GM18519 (cell line): ENCODE measurements around the gene CAND1.

Experiments used
- ATAC-seq: cut with Tn5 transposase; IDR thresholded peaks from one replicate; pipeline ENCODE4 v1.9.1; 2021; ENCODE audit warnings: mild to moderate bottlenecking, moderate library complexity; ENCODE audit not compliant: unreplicated experiment, low FRiP score

Gene CAND1

DNA sequence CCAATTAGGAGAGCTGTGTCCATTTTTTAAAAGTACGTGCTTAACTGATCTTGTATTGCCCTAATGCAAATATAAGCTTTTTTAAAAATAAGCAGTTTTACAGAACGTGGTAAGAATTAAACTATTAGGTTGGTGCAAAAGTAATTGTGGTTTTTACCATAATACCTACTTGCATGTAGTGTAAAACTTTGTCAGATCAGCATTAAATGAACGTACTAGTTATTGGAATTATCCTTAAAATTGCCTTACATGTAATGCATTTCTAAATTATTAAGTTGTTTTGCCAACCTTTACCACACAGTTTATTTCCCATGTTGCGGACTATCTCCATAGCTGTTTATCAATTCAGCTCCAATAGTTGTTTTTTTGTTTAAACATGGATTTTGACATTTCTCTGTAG lies 10.9 kb downstream of the CAND1 start:
- ATAC-seq = no peak

DNA sequence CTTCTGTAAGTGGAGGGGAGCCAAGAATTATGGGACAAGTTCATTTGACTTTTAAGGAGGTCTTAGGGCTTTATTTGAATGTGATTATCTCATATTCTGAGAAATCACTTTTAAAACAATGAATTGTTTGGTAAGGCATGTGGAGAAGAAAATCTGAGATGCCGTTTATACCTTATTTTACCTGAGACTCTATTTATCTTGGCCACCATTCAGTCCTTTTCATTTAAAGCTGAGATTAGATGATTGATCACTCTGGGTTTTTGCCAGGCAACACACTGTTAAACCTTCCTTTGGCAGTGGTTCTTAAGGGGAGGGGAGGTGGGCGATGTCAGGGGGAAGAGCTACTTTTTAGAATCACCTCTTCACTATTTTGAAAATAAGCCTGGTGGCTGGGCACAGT lies 11.4 kb downstream of the CAND1 start:
- ATAC-seq = no peak

DNA sequence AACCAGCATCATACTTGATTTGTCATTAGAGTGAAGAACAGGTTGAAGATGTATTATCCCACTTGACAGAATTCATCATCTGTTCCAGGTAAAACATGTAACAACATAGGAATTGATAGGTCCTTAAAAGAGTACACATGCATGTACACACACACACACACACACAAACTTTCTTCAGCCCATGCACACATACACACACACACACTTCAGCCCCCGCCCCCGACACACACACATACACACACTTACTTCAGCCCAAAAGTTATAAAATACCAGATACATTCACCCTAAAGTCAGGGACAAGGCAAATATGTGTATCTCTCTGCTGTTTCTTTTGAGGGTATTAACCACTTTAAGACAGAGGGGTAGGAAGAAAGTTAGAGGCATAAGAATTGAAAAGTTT lies 15.4 kb downstream of the CAND1 start:
- ATAC-seq = no peak

DNA sequence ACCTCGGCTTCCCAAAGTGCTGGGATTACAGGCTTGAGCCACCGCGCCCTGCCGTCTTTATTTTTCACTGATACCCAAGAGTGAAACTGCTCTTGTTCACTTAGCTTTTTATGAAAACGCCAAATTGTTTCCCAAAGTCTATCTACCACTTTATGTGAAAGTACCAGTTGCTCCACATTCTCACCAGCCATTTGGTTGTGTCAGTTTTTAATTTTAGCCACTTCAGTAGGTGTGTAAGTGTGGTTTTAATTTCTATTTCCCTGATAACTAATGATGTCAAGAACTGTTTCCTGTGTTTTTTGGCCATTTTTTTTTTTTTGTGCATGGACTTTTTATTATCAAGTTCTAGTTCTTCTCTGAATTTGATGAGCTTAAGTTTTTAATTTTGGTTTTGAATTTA lies 17.1 kb downstream of the CAND1 start:
- ATAC-seq = no peak

DNA sequence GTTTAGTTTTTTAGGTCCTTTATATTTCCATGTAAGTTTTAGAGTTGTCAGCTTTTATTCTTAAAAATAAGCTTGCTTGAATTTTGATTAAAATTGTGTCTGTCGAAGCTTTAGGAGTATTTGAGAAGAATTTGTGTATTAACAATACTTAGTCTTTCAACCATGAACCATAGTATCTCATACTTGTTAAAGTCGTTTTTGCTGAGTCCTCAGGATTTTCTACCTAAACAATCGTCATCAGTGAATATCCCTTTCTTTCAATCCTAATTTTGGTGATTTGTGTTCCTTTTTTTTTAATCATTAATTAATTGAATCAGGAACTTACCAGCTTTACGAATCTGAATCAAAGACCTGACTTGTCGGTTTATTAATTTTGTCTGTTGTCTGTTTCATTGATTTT lies 18.2 kb downstream of the CAND1 start:
- no peak for ATAC-seq

DNA sequence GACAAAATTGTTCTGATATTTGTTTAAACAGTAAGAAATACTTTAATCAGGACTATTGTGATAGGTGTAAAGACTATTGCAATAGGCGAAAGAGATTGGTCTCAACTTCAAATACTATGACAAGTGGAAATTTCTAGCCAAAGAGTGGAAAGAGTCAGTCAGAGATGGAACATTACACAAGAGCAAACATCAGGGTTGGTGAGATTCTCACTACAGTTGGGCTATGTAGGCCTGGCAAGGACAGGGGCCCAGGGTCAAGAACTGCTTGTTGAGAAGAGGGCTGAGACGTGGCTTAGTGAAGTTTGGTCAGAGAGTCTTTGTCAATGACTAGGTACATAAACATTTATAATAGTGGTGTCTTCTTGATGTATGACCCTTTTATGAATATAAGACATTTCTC lies 19.4 kb downstream of the CAND1 start:
- ATAC-seq = no peak

DNA sequence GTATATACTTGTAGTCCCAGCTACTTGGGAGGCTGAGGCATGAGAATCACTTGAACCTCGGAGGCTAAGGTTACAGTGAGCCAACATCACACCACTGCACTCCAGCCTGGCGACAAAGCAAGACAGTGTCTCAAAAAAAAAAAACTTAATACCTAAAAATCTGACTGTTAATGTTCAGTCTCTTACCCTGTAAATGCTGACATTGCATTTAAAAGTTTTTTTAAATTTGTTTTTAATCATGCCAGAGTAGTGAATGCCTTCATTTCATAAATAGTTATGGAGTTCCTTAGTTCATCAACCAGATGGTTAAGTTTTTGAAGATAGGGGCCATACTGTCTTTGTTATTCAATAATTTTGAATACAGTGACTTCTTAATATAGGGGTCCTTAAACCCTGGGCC lies 21.2 kb downstream of the CAND1 start:
- no peak for ATAC-seq

DNA sequence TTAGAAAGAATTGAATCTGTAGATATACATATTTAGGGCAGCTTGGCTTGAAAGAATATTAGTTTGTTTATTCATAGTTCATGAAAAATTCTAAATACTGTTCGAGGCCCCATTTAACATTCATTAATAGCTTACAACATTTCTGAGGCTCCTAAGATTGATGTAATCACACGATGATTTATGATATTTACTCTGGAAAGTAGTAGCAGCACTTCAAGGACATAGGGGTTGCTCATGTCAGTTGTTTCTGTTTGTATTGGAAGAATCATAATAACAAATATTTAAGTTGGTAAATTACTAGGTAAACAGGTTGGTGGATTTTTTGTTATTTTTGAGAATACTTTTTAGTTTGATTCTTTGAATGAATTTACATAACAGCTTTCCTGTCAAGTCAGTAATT lies 30.4 kb downstream of the CAND1 start:
- ATAC-seq = no peak

DNA sequence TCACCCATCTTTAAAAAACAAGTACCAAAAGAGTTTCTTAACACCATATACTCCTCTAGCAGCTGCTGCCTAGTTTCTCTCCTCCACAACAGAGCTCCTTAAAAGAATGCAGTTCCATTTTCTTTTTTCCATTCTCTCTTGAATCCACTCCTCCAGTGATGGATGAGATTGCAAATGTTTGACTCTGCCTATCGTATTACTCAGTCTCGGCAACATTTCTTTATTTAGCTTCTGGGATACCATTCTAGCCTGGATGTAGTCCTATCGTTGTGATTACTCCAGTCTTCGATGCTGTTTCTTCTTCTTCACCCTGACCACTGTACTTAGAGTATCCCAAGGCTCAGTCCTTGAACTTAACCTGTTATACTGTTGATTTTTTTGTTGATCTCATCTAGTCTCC lies 30.8 kb downstream of the CAND1 start:
- no peak for ATAC-seq

DNA sequence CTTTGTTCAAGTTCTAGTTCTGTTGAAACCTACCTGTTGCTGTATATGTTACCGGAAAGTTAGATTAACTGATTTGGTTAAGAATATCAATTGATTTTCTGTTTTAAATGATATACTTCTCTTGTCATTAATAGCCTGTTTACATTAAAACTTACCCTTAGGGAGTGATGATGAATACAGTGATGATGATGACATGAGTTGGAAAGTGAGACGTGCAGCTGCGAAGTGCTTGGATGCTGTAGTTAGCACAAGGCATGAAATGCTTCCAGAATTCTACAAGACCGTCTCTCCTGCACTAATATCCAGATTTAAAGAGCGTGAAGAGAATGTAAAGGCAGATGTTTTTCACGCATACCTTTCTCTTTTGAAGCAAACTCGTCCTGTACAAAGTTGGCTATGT lies 33.0 kb downstream of the CAND1 start:
- ATAC-seq = no peak

DNA sequence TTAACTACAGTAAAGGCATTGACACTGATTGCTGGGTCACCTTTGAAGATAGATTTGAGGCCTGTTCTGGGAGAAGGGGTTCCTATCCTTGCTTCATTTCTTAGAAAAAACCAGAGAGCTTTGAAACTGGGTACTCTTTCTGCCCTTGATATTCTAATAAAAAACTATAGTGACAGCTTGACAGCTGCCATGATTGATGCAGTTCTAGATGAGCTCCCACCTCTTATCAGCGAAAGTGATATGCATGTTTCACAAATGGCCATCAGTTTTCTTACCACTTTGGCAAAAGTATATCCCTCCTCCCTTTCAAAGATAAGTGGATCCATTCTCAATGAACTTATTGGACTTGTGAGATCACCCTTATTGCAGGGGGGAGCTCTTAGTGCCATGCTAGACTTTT lies 36.4 kb downstream of the CAND1 start:
- no peak for ATAC-seq

DNA sequence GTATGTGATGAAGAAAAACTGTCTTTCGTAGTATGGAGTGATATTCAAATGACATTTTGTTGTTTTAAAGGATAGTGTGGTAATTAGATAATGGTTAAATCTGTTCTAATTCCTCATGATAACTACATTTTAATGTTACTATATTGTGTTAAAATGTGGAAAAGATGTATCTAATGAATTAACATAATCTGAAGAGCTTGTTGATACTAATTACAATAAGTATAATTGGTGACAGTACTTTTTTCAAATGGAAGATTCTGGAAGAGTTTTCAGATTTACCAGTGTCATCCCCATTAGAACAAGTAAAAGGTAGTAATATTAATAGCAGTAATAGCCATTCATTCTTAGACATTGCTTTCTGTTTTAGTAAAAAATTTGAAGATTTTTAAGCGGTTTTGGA lies 37.6 kb downstream of the CAND1 start:
- no peak for ATAC-seq

DNA sequence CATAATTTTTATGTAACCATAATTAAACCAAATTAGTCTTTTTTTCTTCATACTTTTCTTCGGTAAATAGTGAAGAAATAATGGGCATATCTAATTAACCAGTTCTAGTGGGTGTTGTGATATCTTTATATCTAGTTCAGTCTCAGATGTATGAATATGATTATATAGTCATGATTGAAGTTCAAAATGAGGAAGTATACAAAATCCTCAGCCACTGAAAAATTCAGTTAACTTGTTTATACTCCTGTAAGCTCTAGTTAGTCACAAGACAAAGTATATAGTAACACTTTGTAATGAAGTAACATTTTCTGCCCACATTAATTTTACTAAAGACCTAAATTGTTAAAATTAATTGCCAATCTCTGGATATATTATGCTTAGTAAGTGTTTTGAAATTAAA lies 46.5 kb downstream of the CAND1 start:
- ATAC-seq = no peak

DNA sequence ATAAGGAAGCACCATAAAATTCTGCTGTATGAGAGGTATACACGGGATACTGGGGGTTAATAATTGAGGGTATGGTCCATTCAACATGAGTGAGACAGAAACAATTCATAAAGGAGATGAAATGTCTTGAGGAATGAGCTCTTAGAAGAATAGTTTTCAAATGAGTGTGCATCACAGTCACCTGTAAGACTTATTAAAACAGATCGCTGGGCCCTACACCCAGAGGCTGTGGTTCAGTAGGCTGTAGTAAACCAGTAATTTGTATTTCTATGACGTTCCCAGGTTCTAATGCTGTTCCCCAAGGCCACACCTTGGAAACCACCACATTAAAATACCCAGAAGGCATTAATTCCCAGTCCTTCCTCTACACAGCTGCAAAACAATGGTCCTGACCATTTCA lies 49.6 kb downstream of the CAND1 start:
- ATAC-seq = no peak

DNA sequence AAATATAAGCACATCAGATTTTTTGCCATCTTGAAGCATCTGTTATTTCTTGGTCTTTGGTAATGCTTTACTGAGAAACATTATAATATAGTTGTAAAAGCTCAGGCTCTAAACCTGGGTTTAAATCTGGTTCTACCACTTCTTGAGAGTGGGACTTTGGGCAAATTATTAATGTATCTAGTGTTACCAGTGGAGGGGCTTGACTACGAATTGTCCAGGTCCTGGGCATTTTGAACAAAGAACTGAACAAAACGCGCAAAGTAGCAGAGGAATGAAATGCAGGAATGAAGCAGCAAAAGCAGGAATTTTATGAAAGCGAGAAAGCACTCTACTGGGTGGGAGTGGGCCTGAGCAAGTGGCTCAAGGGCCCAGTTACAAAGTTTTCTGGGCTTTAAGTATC lies 50.8 kb downstream of the CAND1 start:
- no peak for ATAC-seq

DNA sequence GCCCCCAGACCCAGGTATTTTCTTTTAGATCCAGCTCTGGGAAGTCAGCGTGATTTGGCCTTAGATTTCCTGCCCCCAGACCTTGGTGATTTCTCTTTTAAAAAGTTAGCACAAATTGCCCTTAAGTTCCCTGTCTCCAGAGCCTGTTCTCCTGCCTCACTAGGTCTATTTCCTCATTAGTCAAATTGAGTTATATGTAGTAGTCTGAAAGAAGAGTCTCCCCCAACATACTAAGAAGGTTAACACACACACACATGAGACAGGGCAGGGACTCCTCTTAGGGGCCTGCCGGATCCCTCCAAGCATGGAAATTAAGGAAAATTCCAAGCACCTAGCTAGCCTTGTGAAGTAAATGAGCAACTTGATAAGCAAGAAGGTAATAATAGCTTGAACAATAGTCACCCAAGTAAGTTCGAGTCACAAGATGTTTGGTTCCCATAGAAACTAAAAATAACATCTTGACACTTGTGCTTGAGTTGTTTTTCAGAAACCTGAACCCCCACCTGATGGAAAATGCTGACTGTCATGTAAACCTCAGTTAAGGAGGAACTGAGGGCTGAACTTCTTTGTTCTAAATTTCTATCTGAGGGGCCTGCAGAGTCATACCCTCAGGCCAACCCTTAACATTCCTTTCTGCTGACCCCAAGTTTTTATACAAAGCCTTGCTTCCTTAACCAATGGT lies 51.6 kb downstream of the CAND1 start:
- ATAC-seq = no peak

DNA sequence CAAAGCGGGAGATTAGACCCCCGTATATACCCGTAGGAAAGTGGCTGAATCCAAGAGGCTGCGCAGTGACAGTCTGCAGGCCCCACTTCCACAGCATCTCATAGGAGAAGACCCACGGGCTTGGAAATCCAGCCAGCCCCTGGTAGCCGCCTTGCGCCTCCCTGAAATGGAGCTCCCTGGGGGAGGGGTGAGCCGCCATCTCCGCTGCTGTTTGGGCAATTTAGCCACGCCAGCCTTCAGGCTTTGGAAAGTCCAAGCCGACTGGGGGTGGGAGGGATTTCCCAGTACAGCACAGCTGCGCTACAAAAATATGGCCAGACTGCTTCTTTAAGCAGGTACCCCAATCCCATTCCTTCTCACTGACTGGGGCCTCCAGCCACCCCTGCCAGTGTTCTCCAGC lies 53.4 kb downstream of the CAND1 start:
- ATAC-seq = no peak

DNA sequence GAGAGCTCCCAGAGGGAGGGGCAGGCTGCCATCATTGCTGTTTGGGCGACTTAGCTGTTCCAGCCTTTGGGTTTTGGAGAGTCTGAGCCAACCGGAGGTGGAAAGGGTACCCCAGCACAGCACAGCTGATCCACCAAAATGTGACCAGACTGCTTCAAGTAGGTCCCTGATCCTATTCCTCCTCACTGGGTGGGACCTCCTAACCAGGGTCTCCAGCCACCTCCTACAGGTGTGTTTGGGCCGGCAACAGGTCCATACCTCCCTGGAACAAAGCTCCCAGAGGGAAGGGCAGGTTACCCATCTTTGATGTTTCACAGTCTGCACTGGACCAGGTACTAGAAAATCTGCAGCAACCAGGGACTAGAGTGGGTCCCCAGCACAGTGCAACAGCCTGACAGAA lies 53.8 kb downstream of the CAND1 start:
- ATAC-seq = no peak

DNA sequence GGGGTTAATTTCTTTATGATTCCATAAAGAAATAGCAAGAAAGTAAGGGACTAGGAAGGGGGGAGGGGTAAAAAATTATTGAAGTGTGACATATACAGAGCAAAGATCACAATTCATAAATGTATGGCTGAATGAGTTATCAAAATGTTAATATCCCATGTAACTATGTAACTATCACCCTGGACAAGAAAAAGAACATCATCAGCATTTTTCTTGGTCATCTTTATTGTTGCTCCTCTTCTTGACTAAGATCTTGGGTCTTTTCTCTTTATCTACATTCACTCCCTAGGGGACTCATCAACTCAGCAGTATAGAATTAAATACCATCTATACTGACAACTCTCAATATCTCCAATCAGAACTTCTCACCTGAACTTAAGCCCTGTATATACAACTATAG lies 57.5 kb downstream of the CAND1 start:
- no peak for ATAC-seq

DNA sequence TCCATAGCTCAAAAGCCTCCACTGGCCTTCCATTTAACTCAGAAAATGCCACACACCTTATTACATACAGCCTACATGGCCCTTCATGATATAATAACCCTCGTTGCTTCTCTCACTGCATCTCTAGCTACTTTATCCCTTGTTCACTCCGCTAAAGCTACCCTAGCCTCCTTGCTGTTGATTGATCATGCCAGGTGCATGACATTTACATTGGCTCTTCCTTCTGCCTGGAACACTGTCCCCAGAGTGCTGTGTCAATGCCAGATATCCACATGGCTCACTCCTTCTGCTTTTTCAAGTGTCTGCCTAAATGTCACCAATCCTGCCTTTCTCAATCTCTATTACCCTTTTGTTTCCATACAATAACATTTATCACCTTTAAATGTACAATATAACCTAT lies 58.3 kb downstream of the CAND1 start:
- ATAC-seq = no peak

DNA sequence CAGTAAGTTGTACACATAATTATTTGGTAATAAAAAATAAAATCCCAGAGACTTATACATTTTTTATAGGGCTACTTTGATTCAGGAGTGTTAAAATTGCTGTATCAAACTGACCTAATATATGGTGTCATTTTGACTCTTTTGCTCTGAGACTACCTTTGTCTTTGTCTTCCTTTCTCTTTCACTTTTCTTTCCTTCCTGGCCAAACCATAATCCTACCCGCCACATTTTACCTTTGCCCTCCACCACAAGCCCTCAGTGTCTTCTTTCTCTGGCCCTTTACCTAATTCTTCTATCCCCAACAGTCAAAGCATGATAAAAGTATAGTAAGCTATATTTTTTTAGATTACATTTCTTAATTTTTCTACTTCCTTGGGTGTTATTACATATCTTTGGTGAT lies 62.0 kb downstream of the CAND1 start:
- no peak for ATAC-seq

DNA sequence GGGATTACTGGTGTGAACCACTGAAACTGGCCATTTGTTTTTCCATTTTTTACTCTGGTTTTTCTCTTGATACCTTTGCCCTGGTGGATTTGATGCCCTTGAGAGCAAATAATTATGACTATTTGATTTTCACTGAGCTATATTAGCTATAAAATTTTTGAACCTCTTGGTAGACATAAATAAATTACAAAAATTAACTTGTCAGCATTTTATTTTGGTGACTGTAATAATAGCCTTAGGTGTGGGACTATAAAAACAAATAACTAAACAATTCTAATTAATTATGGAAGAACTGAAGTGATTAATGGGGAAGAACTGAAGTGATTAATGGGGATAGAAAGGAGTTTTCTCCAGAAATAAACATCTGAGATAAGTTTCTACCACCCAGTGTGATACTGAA lies 62.7 kb downstream of the CAND1 start:
- no peak for ATAC-seq

DNA sequence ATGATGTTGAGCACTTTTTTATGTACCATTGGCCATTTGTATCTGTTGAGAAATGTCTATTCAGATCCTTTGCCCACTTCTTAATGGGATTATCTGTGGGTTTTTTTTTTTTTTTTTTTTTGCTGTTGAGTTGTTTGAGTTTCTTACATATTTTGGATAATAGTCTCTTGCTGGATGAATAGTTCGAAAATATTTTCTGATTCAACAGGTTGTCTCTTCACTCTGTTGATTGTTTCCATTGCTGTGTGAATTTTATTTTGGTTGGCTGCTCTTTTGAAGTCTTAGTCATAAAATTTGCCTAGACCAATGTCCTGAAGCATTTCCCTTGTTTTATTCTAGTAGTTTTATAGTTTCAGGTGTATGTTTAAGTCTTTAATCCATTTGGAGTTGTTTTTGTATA lies 64.5 kb downstream of the CAND1 start:
- no peak for ATAC-seq
